Inflammatory macrophage treated with lipopolysaccharide for 4 hours (primary cell): Measurements from ENCODE around the gene GRM4.
A peak's percentile ranks its signal among the peaks of the same experiment; 100 is the strongest.

ENCODE experiments used
- DNase-seq: peaks from one replicate; pipeline ENCODE4 v3.0.0-alpha.2; 2020

Gene GRM4

DNA sequence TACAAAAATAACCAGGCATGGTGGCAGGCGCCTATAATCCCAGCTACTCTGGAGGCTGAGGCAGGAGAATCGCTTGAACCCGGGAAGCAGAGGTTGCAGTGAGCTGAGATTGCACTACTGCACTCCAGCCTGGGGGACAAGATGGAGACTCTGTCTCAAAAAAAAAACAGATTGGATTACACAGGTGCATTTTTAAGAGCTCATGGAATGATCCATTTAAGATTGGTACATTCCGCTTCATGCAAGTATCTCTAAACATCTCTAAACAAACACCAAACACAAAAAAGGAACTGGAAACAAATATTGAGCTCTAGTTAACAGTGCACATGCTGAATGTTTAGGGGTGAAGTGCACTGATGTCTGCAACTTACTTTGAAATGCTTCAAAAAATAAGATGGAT, 154.3 kb downstream of the GRM4 start:
- DNase-seq, result no peak

DNA sequence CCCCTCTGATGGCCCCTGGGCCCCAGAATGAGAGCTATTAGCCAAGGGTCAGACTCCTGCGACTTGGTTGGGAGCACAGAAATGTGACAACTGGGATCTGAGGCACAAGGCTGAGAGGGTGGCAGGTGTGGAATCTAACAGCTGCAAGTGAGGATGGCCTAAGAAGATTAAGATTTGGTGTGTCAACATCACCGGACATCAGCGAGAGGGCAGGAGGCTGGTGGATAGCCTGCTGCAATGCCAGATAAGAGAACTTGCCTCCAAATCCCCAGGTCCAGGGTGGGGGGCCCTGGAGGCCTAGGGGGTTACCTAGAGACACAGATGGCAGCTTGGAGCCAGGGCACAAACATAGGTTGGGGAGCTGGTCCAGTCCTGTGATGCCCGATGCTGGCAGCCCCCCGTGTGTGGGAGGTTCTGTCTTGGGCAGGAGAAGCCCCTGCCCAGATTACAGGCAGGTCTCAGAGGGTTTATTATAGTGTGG, 155.8 kb downstream of the GRM4 start:
- no peak for DNase-seq

GRCh38 chr6:33989016-33989854, 156.7 kb downstream of the GRM4 start:
- DNase-seq, result no peak

- no peak for DNase-seq
These were observed 157.5 kb downstream of the GRM4 start for GRCh38 chr6:33988121-33989015.

- DNase-seq, result no peak
These were observed 158.3 kb downstream of the GRM4 start for GRCh38 chr6:33987531-33988021.

DNA sequence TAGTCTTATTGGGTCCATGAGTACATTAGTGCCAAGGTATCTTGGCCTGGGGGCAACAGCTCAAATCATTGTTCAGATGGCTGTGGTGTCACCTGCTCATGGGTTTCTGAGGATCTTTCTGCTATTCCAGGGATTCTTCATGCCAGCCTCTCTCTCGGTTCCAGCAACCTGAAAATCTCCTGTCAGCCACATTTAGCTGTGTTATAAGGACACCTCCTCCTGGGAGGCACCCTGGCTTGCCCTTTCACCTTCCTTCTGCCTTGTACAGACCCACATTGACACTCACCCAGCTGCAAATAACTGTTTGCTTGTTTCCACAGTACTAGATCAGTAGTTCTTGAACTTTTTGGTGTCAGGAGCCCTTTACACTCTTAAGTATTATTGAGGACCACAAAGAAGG, 159.9 kb downstream of the GRM4 start:
- no peak for DNase-seq

GRCh38 chr6:33985313-33985751, 160.6 kb downstream of the GRM4 start:
- no peak for DNase-seq

- DNase-seq, result no peak
These were observed 161.2 kb downstream of the GRM4 start for GRCh38 chr6:33984466-33985312.

DNA sequence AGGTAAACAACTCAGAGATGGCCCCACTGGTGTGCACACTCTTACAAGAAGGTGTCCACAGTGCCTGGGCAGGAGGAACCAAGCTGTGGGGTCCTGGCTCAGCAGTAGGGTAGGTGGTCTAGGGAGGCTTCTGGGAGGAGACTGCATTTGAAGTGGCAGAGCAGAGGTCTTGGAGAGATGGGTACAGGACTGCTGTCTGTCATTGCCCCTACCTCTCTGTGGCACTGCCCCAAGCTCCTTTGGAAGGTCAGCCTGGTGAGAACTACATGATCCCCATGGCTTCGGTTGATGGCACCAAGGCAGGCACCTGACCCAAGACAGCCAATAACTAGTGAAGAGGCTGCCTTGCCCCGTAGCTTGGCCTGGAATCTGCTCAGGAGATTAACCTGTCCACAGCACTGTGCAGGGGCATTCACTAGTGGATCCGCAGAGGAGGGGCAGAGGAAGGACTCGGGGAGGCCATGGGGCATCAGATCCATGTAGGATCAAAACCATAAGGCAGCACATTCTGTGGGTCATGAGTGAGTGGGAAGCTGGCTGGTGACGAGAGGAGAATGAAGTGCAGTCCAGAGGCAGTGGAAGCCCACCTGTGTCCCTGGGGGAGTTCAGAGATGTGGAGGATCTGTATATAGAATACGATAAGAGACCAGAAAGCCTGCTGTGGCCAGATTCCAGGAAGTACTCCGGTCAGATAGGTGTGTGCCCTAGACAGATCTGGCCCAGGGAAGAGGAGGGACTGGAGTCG, 162.0 kb downstream of the GRM4 start:
- DNase-seq, result no peak

DNA sequence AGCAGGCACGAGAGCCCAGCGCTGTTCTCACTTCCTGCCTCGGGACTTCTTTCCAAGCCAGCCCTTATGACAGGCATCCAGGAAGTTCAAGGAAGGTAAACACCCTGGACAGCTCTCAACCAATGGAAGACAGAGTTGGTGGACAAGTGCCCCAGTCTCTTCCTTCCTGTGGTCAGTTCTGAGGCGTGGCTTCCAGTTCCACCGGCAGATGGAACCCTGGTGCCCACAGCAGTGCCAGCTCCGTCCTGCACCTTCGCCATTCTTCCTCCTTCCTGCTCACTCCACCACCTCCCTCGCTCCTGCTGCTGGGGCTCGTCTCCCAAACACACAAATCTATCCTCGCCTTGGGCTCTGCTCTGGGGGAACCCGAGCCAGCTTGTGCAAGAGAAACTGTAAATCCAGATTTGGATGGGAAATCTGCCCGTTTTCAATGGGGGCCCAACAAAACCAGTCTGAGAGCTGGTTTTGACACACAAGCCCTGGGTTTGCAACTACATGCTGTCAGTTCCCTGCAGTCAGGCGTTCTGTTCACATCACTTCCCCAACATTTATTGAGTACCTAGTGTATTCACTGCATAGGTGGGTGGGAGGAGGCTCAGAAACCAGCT, 162.7 kb downstream of the GRM4 start:
- DNase-seq, result peak; percentile 12

DNA sequence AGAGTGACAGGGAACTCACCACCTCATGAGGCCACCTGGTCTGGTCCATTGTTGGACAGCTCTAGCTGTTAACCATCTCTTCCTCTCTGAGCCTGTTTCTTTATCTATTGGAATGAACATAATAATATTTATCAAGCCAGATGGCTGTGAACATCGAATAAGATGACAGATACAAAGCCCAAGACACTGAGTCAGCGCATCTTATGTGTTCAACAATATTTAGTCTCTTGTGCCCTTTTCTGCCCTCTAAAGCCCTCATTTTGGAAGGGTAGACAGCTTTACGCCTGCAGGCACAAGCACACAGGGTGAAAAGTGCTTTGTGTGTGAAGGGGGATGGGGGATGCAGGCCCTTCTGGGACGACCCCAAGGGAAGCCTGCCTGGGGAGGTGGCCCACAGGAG, 164.0 kb downstream of the GRM4 start:
- no peak for DNase-seq

- DNase-seq, result no peak
These were observed 164.5 kb downstream of the GRM4 start for GRCh38 chr6:33981421-33981820.

DNA sequence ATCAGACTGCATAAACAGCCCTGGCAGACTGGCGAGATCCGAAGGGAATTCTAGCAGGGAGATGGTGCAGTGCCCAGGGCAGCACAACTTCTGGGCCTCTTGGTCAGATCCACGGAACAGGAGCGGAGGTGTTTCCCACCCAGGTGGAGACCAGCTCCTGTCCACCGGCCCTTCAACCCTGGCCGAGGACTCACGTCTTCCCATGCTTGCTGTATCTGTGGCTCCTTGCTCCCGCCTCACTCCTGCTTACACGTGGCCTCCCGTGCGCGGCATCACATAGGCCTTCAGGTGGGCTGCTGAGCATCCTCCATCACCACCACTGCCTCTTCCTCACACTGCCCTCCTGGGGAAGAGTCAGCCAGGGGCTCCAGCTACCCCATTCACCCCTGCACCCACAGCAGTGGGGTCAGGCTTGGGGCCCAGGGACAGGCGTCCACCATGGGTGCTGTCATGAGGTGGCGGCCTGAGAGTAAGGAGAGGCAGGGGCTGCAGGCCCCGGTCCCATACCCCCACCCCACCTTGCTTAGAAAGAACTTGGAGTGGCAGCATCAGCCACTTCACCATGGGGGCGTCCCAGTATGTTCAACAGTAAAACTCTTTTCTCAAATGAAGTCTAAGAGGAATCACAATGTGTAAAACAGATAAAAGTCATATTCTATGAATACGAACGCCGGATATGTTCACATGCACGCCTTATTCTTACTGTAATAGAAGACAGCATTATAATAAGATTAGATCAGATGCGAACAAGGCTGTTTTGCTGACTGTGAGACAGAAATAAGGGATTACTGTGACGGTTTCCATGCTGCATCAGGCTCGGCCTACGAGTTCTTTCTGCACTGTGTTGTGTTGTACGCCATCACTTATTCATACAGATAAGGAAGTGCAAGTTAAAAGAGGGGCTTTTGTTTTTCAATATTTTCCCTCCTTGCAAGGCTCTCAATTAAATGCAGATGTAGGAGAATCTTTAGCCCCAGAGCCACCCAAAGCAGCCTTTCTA, 165.4 kb downstream of the GRM4 start:
- no peak for DNase-seq

DNA sequence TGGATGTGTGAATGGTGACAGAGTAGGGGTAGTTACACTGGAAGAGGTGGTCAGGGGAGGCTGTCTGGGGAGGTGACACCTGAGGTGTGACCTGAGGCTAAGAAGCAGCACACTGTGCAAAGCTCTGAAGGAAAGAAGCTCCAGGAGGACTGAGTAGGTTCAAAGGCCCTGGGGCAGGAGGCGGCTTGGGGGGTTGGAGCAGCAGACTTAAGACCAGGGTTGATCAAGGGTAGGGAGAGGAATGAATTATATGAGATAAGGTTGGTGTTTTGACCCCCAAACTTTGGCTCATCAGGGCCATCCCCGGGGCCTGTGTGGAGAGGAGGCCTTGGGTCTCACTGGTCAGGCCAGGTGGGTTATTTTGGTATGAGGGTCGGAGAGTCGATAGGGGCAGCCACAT, 166.1 kb downstream of the GRM4 start:
- no peak for DNase-seq

GRCh38 chr6:33978412-33979150, 167.3 kb downstream of the GRM4 start:
- DNase-seq, result no peak

DNA sequence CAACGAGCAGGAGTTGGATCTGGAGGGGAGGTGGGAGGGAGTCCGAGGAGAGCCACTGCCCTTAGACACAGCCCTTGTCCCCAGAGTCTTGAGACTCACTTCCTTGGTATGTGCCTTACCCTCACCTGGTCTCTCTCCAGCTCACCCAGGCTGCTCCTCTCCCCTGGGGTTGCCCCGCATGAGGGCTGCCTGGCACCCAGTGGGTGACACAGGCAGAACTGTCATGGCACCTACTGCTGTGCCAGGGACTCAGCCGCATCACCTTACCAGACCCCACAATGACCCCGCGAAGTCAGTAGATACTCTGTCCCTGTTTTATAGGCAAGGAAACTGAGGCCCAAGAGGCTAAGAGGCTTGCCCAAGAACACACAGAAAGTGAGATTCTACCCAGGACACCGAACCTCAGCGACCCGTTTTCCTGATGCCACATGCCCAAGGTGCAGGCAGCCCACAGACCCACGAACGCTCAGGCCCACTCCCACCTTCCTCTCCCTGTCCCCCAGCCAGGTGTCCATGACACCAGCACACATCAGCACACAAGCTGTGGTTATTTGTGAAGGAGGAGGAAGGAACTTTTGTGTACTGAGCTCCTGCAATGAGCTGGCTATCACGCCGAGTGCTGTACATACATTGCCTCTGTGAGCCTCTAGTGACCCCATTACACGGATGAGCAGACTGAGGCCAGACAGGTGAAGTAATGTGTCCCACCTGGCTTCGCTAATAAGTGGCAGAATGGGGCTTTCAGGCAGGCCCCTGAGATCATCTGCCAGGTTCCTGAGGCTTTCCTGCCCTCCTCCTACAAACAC, 168.1 kb downstream of the GRM4 start:
- no peak for DNase-seq

DNA sequence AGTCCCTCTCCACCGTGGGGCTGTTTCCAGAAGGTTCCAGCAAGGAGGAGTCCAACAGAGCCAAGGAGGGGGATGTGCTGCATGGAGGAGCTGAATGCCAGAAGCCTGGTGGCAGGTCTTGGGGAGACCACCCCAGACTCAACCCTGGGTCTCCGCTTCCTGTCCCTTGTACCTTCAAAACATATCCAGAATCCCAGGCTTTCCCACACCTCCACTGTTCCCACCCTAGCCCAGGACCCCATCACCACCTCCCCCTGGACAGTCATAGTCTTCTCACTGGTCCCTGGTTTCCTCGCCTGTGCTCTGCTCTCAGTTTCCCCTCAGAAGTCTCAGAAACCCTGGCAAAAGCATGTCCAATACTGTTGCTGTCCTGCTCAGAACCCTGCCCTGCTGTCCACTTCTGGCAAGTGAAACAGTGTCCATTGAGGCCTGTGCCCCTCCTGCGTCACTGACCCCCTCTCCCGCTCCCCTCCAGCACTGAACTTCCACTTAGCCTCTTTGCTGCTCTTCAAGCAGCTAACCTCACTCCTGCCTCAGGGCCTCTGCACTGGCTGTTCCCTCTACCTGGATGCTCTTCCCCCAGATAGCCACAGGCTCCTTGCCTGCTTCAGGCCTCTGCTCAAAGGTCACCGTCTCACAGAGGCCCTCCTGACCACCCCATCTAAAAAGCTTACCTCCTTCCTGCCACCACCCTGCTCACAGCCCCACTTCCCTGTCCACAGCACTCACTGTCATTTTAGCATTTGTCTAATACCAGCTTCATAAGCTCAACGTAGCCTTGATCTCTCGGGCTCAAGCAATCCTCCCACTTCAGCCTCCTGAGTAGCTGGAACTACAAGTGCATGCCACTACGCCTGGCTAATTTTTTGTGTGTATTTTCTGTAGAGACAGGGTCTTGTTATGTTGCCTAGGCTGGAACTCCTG, 169.2 kb downstream of the GRM4 start:
- no peak for DNase-seq
